Measurements from ENCODE around the gene ATP5PB. TPM values are rescaled to one million over a fixed set of nuclear protein-coding genes. Genes with fewer than 3 reads are reported as not detected.

ATP5PB gene
- total RNA-seq, 6 experiments from 2014 or later, result 128 to 152 (median 148) TPM

GRCh38 chr1:111483166-111483565, 33.9 kb downstream of the ATP5PB start:
- Histone ChIP-seq H3K9me3 (no peaks in the 10 kb centered on the region), H3K36me3 (no peaks in the 10 kb centered on the region), H3K27me3 (no peaks in the 10 kb centered on the region), H3K4me1 (no peaks in the 10 kb centered on the region), H3K27ac (no peak overlapping the region), H3K4me3 (no peak overlapping the region)
- intact Hi-C loops (cut with DNase I), result no loop called here
- ATAC-seq, result no peak
- DNase-seq, result no peak
- no peak for TF ChIP-seq CTCF (IDR thresholded peaks at IDR 0.05)
- no peak for TF ChIP-seq POLR2A (IDR thresholded peaks at IDR 0.05)
- 88% methylated on average over 3 of the region's 3 CpGs for WGBS (ENCODE audit: insufficient coverage, low coverage, low lambda C conversion rate, missing lambda C conversion rate)

DNA sequence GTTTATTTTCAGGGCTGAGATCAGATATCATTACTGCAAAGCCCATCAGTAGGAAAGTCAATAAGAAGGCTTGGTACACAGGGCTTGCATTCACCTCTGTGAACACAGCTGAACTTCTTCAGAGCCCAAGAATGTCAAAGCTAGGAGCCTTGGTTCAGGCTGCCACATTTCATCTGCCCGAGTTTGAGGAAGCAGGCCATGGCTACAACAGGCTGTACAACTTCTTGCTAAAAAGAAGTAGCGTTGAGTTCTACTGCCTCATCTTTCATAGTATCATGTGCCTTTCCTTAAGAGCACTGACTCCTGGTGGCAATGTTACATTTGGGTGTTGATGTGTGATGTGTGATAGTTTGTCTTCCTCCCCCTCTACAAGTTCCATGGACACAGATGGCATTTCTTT, 34.6 kb downstream of the ATP5PB start:
- no peak overlapping the region for H3K27ac ChIP-seq
- DNase-seq (no peak), ATAC-seq (no peak)
- no peaks in the 10 kb centered on the region for H3K4me1 ChIP-seq
- H3K36me3 ChIP-seq, result no peaks in the 10 kb centered on the region
- TF ChIP-seq CTCF (IDR thresholded peaks at IDR 0.05) (no peak), POLR2A (IDR thresholded peaks at IDR 0.05) (no peak)
- intact Hi-C loops (cut with DNase I), result no loop called here
- no peaks in the 10 kb centered on the region for H3K9me3 ChIP-seq
- no peak overlapping the region for H3K4me3 ChIP-seq
- no peaks in the 10 kb centered on the region for H3K27me3 ChIP-seq
- 67% methylated on average over 1 of the region's 2 CpGs for WGBS (ENCODE audit: insufficient coverage, low coverage, low lambda C conversion rate, missing lambda C conversion rate)

DNA sequence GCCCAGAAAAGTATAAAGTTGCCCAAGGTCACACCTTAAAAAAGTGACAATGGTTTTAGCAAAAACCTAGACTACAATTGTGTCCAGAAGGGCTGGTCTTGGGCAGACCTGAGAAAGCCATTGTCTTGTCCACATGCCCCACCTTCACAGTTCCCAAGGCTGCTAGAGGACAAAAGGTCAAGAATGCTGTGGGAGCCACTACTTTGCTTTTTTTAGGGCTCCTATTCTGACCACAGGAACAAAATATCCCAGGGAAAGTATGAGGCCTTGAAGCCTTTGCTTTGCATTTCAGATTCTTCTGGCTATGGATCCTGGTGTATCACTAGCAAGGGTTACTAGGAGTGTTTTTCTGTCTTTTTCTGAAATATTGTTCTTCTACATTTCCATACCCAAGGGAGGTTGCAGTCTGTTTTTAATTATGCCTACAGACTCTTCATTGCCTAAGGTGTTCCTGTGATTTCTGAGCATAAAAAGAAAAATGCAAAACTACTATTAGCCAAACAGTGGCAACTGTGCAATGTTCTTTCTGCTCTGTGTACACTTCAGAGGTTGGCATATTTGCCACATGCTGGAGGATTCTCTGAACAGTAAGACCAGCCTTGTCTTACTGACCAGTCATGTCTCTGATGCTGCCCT, 35.2 kb downstream of the ATP5PB start:
- ATAC-seq (no peak), DNase-seq (no peak)
- intact Hi-C loops (cut with DNase I), result no loop called here
- no peak overlapping the region for H3K27ac ChIP-seq
- H3K27me3 ChIP-seq, result no peaks in the 10 kb centered on the region
- no peak for TF ChIP-seq CTCF (IDR thresholded peaks at IDR 0.05)
- no peak for TF ChIP-seq POLR2A (IDR thresholded peaks at IDR 0.05)
- H3K4me1 ChIP-seq, result no peaks in the 10 kb centered on the region
- H3K4me3 ChIP-seq, result no peak overlapping the region
- H3K36me3 ChIP-seq, result no peaks in the 10 kb centered on the region
- H3K9me3 ChIP-seq, result no peaks in the 10 kb centered on the region

DNA sequence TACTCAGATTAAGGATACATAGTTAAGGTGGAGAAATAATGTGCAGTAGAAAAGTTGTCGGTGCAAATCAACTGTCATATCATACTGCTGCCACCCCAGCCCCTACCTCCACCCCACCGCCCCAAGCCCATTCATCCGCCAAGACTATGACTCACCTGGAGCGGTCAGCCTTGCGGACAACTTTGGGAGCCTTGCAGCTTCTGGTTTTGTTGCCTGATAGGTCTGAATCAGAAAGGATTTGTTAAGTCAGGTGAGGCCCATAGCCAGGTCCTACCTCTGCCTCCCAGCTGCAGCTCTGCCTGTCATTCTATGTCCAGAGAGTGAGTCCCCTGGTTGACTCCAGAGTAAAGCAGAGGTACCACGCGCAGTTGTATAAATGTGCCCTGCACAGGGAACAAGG, 37.2 kb downstream of the ATP5PB start:
- Histone ChIP-seq H3K4me3 (no peak overlapping the region), H3K27ac (no peak overlapping the region), H3K36me3 (no peaks in the 10 kb centered on the region), H3K9me3 (no peaks in the 10 kb centered on the region), H3K4me1 (no peaks in the 10 kb centered on the region), H3K27me3 (no peaks in the 10 kb centered on the region)
- 93% methylated on average over 4 of the region's 7 CpGs for WGBS (ENCODE audit: insufficient coverage, low coverage, low lambda C conversion rate, missing lambda C conversion rate)
- TF ChIP-seq POLR2A (IDR thresholded peaks at IDR 0.05), result no peak
- TF ChIP-seq CTCF (IDR thresholded peaks at IDR 0.05), result no peak
- DNase-seq (no peak), ATAC-seq (no peak)
- intact Hi-C loops (cut with DNase I), result no loop called here

- Histone ChIP-seq H3K36me3 (no peaks in the 10 kb centered on the region), H3K9me3 (no peaks in the 10 kb centered on the region), H3K27me3 (no peaks in the 10 kb centered on the region), H3K4me1 (no peaks in the 10 kb centered on the region), H3K4me3 (no peak overlapping the region), H3K27ac (no peak overlapping the region)
- TF ChIP-seq POLR2A (IDR thresholded peaks at IDR 0.05) (no peak), CTCF (IDR thresholded peaks at IDR 0.05) (no peak)
- DNase-seq, result no peak
- 72% methylated on average over 6 of the region's 6 CpGs for WGBS (ENCODE audit: insufficient coverage, low coverage, low lambda C conversion rate, missing lambda C conversion rate)
- ATAC-seq, result no peak
- intact Hi-C loops (cut with DNase I), result no loop called here
Measured at GRCh38 chr1:111487133-111487532, 37.9 kb downstream of the ATP5PB start.

Measured in right lobe of liver (tissue), 6 donors.